HG02798 (cell line): Measurements from ENCODE around the gene PRSS38.

Experiments
- ATAC-seq: cut with Tn5 transposase; IDR thresholded peaks from one replicate; pipeline ENCODE4 v1.9.1; 2021; ENCODE audit warnings: mild to moderate bottlenecking; ENCODE audit not compliant: unreplicated experiment, poor library complexity

Gene PRSS38

DNA sequence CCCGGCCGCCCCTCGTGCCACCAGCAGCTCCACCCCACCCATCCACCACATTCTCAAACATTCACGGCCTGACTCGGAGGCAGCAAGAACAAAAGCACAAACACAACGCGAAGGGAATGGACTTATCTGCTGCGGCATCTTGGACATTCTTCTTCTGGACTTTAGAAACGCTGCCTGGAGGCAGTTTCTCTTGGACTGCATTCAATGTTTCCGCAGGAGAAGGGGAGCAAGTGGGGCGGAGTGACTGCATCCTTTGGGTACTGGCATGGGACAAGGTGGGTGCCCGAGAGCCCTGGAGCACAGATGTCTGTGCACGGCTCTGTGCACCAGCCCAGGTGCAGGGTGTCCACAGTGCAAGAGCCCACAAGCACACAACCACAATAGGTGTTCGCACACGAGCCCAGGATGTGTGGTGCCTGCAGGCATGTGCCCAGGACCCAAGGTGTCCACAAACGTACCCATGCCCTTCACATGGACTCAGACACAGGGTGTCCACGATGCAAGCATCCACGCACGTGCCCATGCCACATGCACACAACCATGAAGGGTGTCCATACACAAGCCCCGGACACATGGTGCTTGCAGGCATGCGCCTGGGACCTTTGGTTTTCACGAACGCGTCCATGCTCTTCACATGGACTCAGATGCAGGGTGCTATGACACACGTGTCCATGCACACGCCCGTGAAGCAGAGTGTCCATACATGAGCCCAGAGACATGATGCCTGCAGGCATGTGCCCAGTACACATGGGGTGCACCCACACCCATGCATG, 78.7 kb downstream of the PRSS38 start:
- no peak for ATAC-seq

DNA sequence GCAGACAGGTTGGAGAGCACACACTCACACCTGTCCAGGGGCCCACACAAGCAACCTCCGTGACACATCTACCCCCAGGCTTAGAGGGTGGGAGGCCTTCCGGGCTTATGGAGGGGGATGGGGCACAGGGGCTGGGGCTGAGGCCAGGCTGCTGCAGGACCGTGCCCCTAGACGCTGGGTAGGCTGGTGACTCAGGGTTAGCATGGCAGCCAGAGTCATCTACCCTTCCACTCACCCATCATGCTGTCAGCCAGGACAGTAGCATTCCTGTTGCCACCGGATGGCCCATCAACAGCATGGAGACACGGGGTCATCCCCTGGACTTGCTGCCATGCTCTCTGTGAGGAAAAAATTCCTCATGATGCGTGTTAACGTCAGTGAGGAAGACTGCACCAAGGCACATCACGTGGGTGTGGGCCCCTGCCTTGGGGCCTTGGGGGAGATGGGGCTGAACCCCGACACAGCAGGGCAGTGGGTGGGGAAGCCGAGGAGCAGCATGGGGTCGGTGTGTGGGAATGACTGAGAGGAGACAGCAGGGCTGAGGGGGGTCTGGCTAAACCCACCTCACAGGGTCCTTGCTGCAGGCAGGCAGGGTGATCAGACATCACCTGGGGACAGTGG, 79.5 kb downstream of the PRSS38 start:
- ATAC-seq = no peak
